HG02759 (cell line): ENCODE results near the gene PCAT7.
"Not testable (repeated sequence)": the region's sequence is repeated elsewhere in the genome, so short reads cannot be mapped to it uniquely, and the experiment has no call there.

Source experiments
- ATAC-seq: cut with Tn5 transposase; IDR thresholded peaks from one replicate; pipeline ENCODE4 v1.9.1; 2021; ENCODE audit warnings: mild to moderate bottlenecking, moderate library complexity; ENCODE audit not compliant: unreplicated experiment

Gene PCAT7

GRCh38 chr9:94554439-94555331 is at the start of gene PCAT7:
Gene PCAT7 (plus strand): TSS chr9:94555083.
- ATAC-seq, result no peak

DNA sequence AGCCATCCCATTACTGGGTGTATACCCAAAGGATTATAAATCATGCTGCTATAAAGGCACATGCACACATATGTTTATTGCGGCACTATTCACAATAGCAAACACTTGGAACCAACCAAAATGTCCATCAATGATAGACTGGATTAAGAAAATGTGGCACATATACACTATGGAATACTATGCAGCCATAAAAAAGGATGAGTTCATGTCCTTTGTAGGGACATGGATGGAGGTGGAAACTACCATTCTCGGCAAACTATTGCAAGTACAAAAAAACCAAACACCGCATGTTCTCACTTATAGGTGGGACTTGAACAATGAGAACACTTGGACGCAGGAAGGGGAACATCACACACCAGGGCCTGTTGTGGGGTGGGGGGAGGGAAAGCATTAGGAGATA is 48.5 kb upstream of the PCAT7 start:
- ATAC-seq, result not testable (repeated sequence)

DNA sequence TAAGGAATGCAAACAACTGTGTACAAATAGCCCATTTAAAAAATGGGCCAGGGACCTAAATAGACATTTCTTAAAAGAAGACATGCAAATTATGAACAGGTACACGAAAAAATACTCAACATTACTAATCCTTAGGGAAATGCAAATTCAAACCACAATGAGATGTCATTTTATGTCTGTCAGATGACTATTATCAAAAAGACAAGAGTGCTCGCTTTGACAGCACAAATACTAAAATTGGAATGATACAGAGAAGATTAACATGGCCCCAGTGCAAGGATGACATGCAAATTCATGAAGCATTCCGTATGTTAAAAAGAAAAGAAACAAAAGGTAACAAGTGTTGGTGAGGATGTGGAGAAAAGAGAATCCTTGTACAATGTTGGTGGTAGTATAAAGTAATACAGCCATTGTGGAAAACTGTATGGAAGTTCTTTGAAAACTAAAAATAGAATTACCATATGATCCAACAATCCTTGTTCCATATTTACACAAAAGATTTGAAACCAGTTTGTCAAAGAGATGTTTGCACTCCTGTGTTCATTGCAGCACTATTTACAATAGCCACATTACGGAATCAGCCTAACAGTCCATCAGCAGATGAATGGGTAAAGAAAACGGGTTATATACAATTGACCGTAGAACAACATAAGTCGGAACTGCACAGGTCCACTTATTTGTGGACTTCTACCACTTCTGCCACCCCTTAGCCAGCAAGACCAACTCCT is 47.2 kb upstream of the PCAT7 start:
- no peak for ATAC-seq

- no peak for ATAC-seq
These were observed 43.5 kb upstream of the PCAT7 start for GRCh38 chr9:94511134-94511954.

GRCh38 chr9:94511955-94512265 is 43.0 kb upstream of the PCAT7 start:
- no peak for ATAC-seq

DNA sequence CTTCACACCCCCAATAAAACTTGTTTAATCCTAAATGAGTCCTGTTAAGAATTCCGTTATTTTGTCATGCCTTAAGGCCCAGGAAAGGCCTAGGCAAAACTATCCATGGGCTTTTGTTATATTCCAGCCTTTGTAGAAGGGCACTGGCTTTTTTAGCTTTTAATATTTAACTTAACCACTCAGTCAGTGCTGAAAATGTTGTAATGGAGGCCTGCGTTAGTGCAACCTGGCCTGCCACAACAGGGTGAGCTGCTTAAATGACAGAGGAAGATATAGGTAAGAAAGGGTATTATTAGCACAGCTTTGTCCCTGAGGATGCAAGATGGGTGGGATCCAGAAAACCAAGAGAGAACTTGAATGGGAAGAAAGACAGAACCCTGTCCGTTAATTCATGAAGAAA is 40.2 kb upstream of the PCAT7 start:
- no peak for ATAC-seq

DNA sequence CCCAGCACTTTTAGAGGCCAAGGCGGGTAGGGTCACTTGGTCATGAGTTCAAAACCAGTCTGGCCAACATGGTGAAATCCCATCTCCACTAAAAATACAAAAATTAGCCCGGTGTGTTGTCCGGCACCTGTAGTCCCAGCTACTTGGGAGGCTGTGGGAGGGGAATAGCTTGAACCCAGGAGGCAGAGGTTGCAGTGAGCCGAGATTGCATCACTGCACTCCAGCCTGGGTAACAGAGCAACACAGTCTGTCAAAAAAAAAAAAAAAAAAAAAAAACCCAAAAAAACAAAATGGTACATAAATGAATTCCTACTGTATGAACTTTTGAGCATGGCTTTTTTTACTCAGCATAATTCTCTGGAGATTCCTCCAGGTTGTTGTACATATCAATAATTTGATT is 37.6 kb upstream of the PCAT7 start:
- no peak for ATAC-seq

- ATAC-seq, result no peak
These were observed 29.4 kb upstream of the PCAT7 start for GRCh38 chr9:94525396-94526035.

DNA sequence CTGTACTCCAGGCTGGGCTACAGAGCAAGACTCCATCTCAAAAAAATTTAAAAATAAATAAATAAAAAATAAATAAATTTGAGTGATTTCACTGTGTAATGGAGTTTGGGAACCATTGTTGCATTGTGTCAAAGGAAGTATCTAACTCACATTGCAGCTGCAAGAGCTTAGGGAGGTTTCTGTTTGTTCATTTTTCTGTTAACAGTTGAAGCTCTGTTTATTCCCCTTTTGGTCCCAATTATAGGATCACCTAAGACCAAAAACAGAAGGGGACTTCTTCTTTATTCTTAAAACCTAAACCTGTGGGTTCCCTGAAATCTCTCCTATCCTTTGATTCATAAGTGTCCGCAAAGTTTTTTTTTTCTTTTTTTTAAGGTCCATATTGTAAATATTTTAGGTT is 28.6 kb upstream of the PCAT7 start:
- no peak for ATAC-seq

DNA sequence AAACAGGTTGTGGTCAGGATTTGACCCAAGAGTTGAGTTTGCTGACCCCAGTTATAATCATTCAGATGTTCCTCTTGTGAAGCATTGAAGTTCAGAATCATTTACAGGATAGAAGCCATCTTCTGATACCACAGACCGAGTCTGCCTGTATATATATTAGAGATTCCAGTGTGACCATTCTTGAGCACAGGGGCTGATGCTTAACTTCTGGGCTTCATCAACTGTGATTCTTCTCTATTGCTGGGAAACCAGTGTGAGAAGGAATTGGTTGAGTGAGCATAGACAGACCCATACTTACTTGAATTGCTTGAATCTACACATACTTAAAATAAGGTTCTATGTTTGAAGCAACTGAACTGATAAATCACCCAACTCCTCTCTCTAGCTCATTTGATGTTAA is 27.9 kb upstream of the PCAT7 start:
- no peak for ATAC-seq

GRCh38 chr9:94528886-94529285 is 26.0 kb upstream of the PCAT7 start:
- ATAC-seq, result no peak

GRCh38 chr9:94533155-94533554 is 21.7 kb upstream of the PCAT7 start:
- no peak for ATAC-seq

GRCh38 chr9:94533601-94534000 is 21.3 kb upstream of the PCAT7 start:
- ATAC-seq, result no peak

DNA sequence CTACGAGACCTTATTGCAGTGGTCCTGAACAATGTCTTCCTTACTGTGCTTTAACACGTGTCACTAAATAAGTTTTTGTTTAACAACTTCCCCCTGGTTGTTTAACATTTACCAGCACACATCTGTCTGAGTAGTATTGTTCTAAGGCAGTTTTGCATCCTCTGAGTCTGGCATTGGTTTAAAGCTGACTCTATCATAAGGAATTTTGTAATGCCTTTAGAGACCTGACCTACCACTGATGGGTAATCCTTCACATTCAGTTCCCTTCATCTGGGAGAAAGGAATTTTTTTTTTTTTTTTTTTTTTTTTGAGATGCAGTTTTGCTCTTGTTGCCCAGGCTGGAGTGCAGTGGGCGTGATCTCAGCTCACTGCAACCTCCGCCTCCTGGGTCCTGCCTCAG is 20.0 kb upstream of the PCAT7 start:
- ATAC-seq, result no peak

GRCh38 chr9:94538908-94539307 is 16.0 kb upstream of the PCAT7 start:
- no peak for ATAC-seq

- ATAC-seq, result not testable (repeated sequence)
These were observed 10.5 kb upstream of the PCAT7 start for GRCh38 chr9:94544335-94544734.

- no peak for ATAC-seq
These were observed 8.9 kb upstream of the PCAT7 start for GRCh38 chr9:94545940-94546339.

DNA sequence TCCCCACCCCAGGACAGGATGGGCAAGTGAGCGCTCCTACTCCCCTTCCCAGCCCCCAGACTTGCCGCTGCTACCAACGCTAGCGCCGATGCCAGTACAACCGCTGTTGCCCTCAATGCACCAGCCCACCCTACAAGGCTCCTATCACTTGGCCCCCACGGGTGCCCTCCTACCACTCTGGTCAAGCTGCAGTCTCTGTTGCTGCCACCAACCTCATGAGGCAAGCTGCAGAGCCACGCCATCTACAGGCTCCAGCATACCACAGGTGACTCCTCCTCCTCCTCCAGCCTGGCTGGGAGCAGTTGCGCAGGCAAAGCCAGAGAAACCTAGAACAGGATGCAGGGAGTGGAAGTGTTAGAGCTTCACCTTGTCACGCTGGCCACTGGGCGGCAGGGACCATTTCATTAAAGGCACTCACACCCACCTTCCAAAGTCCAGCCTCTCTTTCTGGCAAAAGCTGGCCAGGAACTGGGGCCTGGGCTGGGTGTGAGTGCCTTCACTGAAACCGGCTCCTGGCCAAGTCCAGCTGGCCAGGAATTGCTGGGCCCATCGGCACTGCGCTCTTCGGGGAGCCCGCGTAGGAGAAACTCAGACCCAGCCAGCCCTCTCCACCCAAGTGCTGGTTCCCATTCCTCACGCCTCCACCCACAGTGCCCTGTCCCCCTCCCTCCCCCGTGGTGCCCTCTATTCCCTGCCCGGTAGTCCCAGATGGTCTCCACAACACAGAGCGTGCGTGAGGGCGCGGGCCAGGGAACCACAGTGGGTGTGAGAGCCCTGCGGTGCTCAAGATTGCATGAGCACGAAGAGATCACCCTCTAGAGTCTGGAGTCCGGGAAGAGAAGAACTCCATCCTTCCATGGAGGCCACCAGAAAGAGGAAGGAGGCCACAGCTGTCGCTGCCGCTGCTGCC is 1.6 kb upstream of the PCAT7 start:
- ATAC-seq, result no peak

DNA sequence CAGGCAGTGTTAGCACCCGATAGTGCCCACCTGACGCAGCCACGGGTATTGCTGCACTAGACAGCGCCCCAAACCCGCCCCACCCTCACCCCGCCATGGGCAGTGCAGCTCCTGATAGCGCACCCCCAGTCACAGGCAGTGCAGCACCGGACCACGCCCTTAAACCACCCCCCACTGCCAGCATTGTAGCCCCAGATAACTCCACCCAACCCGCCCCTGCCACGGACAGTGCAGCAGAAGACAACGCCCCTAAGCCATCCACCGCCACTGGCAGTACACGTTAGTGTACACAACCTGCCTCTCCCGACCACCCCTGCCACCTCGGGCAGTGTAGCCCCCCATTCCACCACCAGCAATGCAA is 825 bp upstream of the PCAT7 start:
- no peak for ATAC-seq

GRCh38 chr9:94557376-94557775 is 2.5 kb downstream of the PCAT7 start:
- ATAC-seq, result no peak
